Smooth muscle cell (in vitro differentiated cells): ENCODE data around the gene ZNF816. TPM values are rescaled to one million over a fixed set of nuclear protein-coding genes. Genes with fewer than 3 reads are reported as not detected.
"Not testable (repeated sequence)": the region's sequence is repeated elsewhere in the genome, so short reads cannot be mapped to it uniquely, and the experiment has no call there.

ENCODE experiments used
- DNase-seq: peaks from one replicate; lab custom pipeline; 2025; ENCODE audit not compliant: unreplicated experiment; lab: John Stamatoyannopoulos, UW
- H2AFZ ChIP-seq: fragments of 200-600 bp; sonication (generic); 2 replicates; pipeline ENCODE4 v1.6.0; 2016; ENCODE audit warnings: antibody characterized with exemption, low read depth, mild to moderate bottlenecking
- H3F3A ChIP-seq: fragments of 200-600 bp; sonication (generic); 2 replicates; pipeline ENCODE4 v1.6.0; 2017; ENCODE audit warnings: antibody characterized with exemption, low read depth
- H3K27ac ChIP-seq: fragments of 200-600 bp; sonication (generic); 2 replicates; pipeline ENCODE4 v1.5.1; 2016; ENCODE audit warnings: low read depth, mild to moderate bottlenecking
- H3K27me3 ChIP-seq: fragments of 200-600 bp; sonication (generic); 2 replicates; pipeline ENCODE4 v1.6.1; 2016; ENCODE audit warnings: low read depth, mild to moderate bottlenecking
- H3K36me3 ChIP-seq: fragments of 200-600 bp; sonication (generic); 2 replicates; pipeline ENCODE4 v1.5.1; 2016; ENCODE audit warnings: low read depth
- H3K4me1 ChIP-seq: fragments of 200-600 bp; sonication (generic); 2 replicates; pipeline ENCODE4 v1.5.1; 2016; ENCODE audit warnings: low read depth
- H3K4me2 ChIP-seq: fragments of 200-600 bp; sonication (generic); 2 replicates; pipeline ENCODE4 v1.6.0; 2016; ENCODE audit warnings: mild to moderate bottlenecking
- H3K4me3 ChIP-seq: fragments of 200-600 bp; sonication (generic); 2 replicates; pipeline ENCODE4 v1.5.1; 2016; ENCODE audit warnings: mild to moderate bottlenecking
- H3K79me2 ChIP-seq: fragments of 200-600 bp; sonication (generic); 2 replicates; pipeline ENCODE4 v1.6.0; 2016; ENCODE audit warnings: low read depth, mild to moderate bottlenecking
- H3K9ac ChIP-seq: fragments of 200-600 bp; sonication (generic); 2 replicates; pipeline ENCODE4 v1.6.0; 2016; ENCODE audit warnings: low read depth
- H3K9me3 ChIP-seq: fragments of 200-600 bp; sonication (generic); replicated peaks from 2 replicates; pipeline ENCODE4 v1.5.1; 2016; ENCODE audit warnings: low read depth
- H4K20me1 ChIP-seq: fragments of 200-600 bp; sonication (generic); 2 replicates; pipeline ENCODE4 v1.6.0; 2016; ENCODE audit warnings: low read depth
- CTCF ChIP-seq: fragments of 200-600 bp; sonication (generic); IDR thresholded peaks from 2 replicates; pipeline ENCODE4 v1.5.1; 2017; ENCODE audit warnings: borderline replicate concordance, mild to moderate bottlenecking, antibody characterized with exemption; ENCODE audit not compliant: insufficient read depth, poor library complexity, severe bottlenecking
- WGBS: methylation state at CpG from one replicate; pipeline ENCODE4 v1.1.7; 2016; ENCODE audit warnings: low lambda C conversion rate; 5-methylcytosine and 5-hydroxymethylcytosine counted together
- polyA plus RNA-seq: library from polyadenylated mRNA; unstranded; fragments of >200 nt; fragmentation: Nextera tagmentation; extraction: Ambion mirVana; gene quantifications from 2 replicates; pipeline ENCODE4 v1.2.1, GENCODE V29; 2016
- total RNA-seq: library from RNA; depleted of rRNA; stranded (reverse); fragments of >200 nt; gene quantifications from 2 replicates; pipeline ENCODE4 v1.2.3, GENCODE V29; 2014

The ZNF816 gene
- total and polyA plus RNA-seq, 2 experiments from 2014 or later, result 5.6 to 9.2 TPM

DNA sequence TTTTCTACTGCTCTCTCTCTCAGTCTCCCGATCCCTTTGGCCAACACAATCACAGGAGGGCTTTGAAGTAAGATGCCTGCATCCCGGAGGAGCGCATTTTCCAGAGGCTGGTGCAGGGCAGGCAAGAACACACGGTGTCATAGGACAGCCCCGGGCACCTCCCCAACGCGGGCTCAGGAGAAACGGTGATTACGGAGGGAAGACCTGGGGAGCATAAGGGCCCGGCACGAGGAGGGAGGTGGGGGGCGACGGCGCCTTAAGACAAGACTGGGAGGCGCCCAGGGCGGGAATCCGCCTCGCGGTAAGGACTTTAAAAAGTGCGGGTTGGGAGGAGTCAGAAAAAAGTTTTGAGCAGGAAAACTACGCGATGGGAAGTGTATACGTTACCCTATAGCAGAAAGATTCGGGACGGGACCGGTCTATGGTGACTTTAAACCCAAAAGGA lies 20.7 kb downstream of the ZNF816 start:
- Histone ChIP-seq H3K36me3 (no peaks in the 10 kb centered on the region), H3F3A (peaks cover 31% of the 10 kb centered on the region), H3K9me3 (no peaks in the 10 kb centered on the region), H3K27me3 (no peaks in the 10 kb centered on the region), H2AFZ (peak overlapping the region; percentile 94), H3K9ac (peak overlapping the region; percentile 88), H3K79me2 (peaks cover 45% of the 10 kb centered on the region), H3K4me1 (peaks cover 10% of the 10 kb centered on the region), H3K27ac (peak overlapping the region; percentile 92), H4K20me1 (peaks cover 5% of the 10 kb centered on the region), H3K4me2 (peak overlapping the region; percentile 98), H3K4me3 (peak overlapping the region; percentile 95)
- no peak for TF ChIP-seq CTCF
- WGBS, result 1% methylated on average over 26 of the region's 26 CpGs
- DNase-seq, result peak; percentile 25

- not testable (repeated sequence) for H4K20me1 ChIP-seq, DNase-seq, H3K4me1 ChIP-seq, H3K27me3 ChIP-seq, H3K9me3 ChIP-seq, H3K36me3 ChIP-seq, H3K9ac ChIP-seq, H2AFZ ChIP-seq
- Histone ChIP-seq H3F3A (peaks cover 35% of the 10 kb centered on the region), H3K4me2 (peak overlapping the region; percentile 98), H3K4me3 (peak overlapping the region; percentile 95), H3K27ac (peak overlapping the region; percentile 92), H3K79me2 (peaks cover 45% of the 10 kb centered on the region)
- WGBS, result 49% methylated on average over 2 of the region's 2 CpGs
Observed at GRCh38 chr19:52941523-52941922, 21.2 kb downstream of the ZNF816 start.

- not testable (repeated sequence) for H3K4me1 ChIP-seq, H4K20me1 ChIP-seq, H3K27me3 ChIP-seq, H3K27ac ChIP-seq, H3K9ac ChIP-seq, DNase-seq, H3K9me3 ChIP-seq, H3K36me3 ChIP-seq, H2AFZ ChIP-seq
- H3K4me2 ChIP-seq, result peak overlapping the region; percentile 98
- H3K4me3 ChIP-seq, result peak overlapping the region; percentile 95
- WGBS, result 90% methylated on average over 5 of the region's 5 CpGs
- peaks cover 41% of the 10 kb centered on the region for H3F3A ChIP-seq
- H3K79me2 ChIP-seq, result peaks cover 45% of the 10 kb centered on the region
Observed at GRCh38 chr19:52940905-52941304, 21.8 kb downstream of the ZNF816 start.

DNA sequence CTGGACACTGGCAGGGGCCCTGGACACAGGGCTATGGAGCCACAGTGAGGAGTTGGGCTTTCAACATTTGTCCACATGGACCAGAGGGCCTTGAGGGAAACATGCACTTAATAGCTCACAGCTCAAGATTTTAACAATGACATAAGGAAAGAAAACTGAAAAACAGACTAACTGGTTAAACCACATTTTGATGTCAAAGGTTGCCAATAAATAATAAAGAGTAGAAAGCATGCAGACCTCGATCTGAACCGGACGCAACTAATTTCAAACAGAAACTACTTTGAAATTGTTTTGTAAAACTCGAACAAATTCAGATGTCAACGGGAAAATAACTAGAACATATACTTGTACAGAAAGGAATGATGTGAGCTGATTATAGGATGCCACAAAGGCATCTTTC lies 23.9 kb downstream of the ZNF816 start:
- 57% methylated on average over 5 of the region's 5 CpGs for WGBS
- Histone ChIP-seq H3K9me3 (no peaks in the 10 kb centered on the region), H3K27me3 (no peaks in the 10 kb centered on the region), H3K79me2 (peaks cover 52% of the 10 kb centered on the region), H3K4me2 (no peak overlapping the region), H3K9ac (no peak overlapping the region), H4K20me1 (peaks cover 23% of the 10 kb centered on the region), H3K4me3 (no peak overlapping the region), H3K4me1 (peaks cover 5% of the 10 kb centered on the region), H3F3A (peaks cover 32% of the 10 kb centered on the region), H3K27ac (no peak overlapping the region), H2AFZ (no peak overlapping the region), H3K36me3 (no peaks in the 10 kb centered on the region)
- TF ChIP-seq CTCF, result no peak
- DNase-seq, result no peak

DNA sequence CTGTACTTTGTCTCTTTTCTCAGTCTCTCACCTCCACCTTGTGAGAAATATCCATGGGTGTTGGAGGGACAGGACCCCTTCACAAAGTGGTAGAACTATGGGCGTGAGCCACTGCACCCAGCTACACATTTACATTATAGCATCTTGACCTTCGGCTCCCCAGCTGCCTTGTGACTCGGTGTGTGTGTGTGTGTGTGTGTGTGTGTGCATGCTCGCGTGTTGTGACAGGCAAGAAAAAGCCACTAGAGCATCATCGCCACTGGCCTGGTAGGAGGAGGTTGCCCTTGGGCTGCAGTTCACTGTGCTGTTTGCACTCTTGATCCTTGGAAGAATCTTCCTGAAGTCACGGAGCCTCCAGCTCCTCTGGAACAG lies 25.7 kb downstream of the ZNF816 start:
- Histone ChIP-seq H3K79me2 (peaks cover 51% of the 10 kb centered on the region), H4K20me1 (peaks cover 30% of the 10 kb centered on the region)
- WGBS, result 55% methylated on average over 7 of the region's 7 CpGs

More for the DNA sequence above, 25.7 kb downstream of the ZNF816 start:
- H3F3A ChIP-seq, result peaks cover 25% of the 10 kb centered on the region
- H3K4me2 ChIP-seq, result peak overlapping the region; percentile 69
- TF ChIP-seq CTCF, result no peak
- no peak overlapping the region for H2AFZ ChIP-seq
- peak overlapping the region; percentile 34 for H3K9ac ChIP-seq
- no peak overlapping the region for H3K4me3 ChIP-seq
- peak overlapping the region; percentile 92 for H3K27ac ChIP-seq
- no peaks in the 10 kb centered on the region for H3K36me3 ChIP-seq
- no peaks in the 10 kb centered on the region for H3K9me3 ChIP-seq
- no peak for DNase-seq
- H3K27me3 ChIP-seq, result no peaks in the 10 kb centered on the region
- H3K4me1 ChIP-seq, result no peaks in the 10 kb centered on the region
